Dermis blood vessel endothelial cell (primary cell): ENCODE data around the gene DEK. TPM values are rescaled to one million over a fixed set of nuclear protein-coding genes. Genes with fewer than 3 reads are reported as not detected.
"Not testable (repeated sequence)": the region's sequence is repeated elsewhere in the genome, so short reads cannot be mapped to it uniquely, and the experiment has no call there.

Experiments used
- DNase-seq: peaks from one replicate; pipeline ENCODE4 v3.0.0; 2010
- total RNA-seq: library from RNA; depleted of rRNA; stranded (reverse); fragments of >200 nt; gene quantifications from 2 replicates; pipeline ENCODE4 v1.2.3, GENCODE V29; 2014

Gene DEK, protein sequence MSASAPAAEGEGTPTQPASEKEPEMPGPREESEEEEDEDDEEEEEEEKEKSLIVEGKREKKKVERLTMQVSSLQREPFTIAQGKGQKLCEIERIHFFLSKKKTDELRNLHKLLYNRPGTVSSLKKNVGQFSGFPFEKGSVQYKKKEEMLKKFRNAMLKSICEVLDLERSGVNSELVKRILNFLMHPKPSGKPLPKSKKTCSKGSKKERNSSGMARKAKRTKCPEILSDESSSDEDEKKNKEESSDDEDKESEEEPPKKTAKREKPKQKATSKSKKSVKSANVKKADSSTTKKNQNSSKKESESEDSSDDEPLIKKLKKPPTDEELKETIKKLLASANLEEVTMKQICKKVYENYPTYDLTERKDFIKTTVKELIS
- 122 and 136 TPM in 2 replicates for total RNA-seq

DNA sequence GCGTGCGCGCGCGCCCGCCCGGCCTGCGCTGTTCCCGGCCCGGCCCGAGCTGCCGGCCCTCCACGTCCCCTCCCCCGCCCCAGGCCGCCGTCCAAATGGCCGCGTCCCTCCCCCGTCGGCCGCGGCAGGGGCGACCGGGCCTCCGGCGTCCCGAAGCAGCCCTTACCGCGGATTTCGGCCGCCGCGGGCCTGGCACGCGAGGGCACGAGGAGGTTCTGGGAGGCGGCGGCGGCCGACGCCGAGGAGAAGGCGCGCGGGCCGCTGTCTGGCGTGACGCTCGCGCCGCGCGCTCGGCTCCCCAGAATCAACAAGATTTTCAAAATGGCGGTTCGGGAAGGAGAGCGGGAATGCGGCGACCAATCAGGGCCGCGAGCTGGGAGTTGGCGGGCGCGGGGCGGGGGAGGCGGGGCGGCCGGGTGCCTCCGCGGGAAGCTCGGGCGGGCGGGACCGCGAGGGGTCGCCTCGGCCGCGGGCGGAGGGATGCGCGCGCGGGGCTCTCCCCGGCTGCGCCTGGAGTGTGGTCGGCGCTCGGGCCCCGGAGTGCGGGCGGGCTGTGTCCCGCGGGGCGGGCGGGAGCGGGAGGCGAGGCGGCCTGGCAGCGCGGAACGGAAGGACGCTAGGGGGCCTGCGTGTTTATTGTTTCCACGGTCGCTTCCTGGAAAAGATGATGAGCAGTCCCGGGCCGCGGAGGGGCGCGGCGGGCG lies at the start of gene DEK:
Gene DEK, minus strand, starts transcription at position 312 of the 704 bp plus-strand sequence. CDS start 543 bp downstream, outside the sequence.
- DNase-seq: peak; percentile 87

DNA sequence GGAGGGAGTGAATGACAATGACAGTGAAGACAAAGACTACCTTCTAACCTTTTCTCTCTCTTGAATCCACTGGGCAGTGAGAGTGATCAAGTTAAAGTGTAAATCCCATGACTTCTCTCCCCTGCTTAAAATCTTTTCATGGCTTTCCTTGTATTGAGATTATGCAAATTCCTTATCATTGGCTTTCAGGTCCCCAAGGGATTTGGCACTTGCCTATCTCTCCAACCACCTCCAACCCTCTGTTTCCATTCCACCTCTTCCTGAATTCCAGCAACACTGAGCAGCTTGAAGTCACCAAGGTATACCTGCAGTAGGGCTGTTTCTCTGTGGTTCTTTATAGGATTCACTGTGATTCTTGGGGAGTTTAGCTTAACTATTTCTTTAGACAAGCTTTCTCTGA lies 48.0 kb upstream of the DEK start:
- DNase-seq: no peak

DNA sequence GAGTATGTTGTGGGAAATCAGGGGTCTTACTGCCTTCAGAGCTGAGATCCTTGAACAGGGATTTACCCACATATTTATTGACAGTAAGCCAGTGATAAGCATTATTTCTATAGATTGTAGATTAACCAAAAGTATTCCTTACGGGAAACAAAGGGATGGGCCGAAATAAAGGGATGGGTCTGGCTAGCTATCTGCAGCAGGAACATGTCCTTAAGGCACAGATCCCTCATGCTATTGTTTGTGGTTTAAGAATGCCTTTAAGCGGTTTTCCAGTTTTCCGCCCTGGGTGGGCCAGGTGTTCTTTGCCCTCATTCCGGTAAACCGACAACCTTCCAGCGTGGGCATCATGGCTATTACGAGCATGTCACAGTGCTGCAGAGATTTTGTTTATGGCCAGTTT lies 45.7 kb upstream of the DEK start:
- DNase-seq: not testable (repeated sequence)

DNA sequence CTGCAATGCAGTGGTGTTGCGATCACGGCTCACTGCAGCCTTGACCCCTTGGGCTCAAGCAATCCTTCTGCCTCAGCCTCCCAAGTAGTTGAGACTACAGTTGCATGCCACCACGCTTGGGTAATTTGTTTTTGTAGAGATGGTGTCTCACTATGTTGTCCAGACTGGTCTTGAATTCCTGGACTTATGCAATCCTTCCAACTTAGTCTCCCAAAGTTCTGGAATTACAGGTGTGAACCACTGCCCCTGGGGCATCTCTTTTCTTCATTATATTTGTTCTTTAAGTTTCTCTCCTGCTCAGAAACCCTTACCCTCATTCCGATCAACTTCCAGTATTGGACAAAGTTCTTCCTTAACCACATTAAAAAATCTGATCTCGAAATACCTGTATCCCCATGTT lies 44.7 kb upstream of the DEK start:
- no peak for DNase-seq

DNA sequence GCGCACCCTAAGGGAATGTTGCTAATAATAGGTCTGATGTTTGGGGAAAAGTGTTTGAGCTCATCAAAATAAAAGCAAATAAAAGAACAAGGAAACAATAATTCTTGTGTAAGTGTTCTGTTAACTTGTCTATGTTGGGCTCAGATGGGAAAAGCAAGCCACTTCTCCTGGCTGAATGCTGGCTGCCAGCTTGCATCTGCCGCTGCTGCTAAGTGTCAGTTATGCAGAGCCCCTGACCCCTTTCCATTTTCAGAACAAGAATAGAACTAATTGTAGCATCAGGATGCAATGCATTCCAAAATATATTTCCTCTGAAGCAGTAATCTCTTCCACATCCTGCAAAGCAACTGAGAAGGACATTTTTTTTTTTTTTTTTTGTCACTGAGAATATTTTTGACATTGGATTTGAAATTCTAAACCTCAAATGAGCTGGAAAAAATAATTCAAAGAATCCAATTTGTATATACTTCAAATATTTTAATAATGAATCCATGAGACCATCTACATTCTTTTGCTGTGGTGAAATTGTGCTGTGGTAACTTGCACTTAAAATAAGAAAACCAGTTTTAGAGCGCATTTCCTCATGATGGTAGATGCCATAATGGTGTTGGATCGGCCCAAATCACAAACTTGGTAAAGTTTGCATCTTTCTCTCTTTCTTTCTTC lies 43.9 kb upstream of the DEK start:
- DNase-seq: no peak

DNA sequence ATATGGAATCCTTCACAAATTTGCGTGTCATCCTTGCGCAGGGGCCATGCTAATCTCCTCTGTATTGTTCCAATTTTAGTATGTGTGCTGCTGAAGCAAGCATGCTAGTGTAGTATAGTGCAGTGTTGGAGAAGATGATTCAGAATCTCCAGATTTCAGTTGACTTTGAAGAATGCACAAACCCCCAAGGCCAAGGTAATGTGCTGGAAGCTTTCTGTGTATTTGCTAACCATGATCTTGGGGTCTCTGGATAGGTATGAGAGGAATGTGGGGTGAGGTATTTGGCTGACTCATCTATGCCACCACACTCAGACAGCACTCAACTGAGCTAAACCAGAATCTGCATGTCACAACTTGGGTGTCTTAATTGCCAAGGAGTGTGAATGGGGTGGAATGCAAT lies 42.6 kb upstream of the DEK start:
- no peak for DNase-seq

DNA sequence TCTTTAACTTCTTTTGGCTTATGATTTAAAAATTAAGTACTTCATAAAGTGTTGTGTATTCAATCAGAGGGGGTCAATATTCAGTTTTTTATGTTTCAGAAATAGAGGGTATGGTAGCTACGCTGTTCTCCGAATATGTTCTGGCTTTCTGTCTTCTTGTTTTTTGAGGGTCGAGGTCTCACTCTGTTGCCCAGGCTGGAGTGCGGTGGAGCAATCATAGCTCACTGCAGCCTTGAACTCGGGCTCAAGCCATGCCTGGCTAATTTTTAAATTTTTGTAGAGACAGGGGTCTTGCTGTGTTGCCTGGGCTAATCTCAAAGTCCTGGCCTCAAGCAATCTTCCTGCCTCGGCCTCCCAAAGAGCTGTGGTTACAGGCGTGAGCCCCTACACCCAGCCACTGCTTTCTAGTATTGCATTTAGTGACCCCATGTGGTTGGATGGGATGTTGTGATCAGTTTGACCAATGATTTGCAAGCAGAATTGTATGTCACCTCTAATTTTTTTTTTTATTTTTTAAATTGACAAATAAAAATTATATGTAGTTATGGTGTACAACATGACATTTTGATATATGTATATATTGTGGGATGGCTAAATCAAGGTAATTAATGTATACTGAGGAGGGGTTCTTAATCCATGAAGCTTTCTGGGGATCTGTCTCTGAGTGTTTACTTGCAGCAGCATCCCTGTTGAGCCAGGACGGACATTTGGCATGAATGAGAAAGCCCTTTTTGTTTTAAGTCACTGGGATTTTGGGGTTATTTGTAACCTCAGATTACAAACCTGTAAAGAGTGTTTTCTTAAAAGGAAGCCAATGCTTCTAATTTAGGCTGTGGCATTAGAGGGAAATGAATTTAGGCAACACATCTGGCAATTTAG lies 38.5 kb upstream of the DEK start:
- peak; percentile 41 for DNase-seq

DNA sequence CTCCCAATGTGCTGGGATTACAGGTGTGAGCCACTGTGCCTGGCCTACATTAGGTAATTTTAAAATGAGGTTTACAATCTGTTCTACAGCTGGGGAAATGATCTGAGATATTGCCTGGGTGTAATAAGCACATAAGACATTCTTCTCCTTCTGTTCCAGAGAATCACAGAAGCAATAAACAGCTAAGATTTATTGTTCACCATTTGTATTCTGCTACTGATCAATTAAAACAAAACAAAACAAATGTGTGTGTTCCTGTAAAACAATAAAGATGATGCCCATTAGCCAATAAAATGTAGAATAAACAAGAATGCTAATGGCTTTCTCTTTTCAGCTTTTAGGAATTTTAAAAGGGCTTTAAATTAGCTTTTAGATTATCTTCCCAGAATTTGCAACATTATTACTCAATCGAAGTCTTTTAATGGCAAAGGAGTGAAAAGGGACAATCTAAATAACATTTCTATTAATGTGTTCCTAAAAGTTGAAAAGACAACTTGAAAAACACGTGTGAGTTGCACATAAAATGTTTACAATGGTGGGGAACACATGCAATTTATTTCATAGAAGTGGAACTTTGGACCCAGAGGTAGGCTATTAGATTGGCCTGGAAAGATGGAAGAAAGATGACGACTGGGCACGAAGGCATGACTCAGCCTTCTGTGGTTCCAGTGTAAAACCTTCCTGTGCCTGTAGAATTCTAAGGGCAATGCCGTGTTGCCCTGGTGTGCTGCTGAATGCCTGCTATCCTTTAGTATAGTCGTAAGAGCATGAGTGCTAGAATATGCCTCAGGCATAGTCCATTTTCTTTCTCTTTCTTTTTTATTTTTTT lies 29.0 kb upstream of the DEK start:
- no peak for DNase-seq

DNA sequence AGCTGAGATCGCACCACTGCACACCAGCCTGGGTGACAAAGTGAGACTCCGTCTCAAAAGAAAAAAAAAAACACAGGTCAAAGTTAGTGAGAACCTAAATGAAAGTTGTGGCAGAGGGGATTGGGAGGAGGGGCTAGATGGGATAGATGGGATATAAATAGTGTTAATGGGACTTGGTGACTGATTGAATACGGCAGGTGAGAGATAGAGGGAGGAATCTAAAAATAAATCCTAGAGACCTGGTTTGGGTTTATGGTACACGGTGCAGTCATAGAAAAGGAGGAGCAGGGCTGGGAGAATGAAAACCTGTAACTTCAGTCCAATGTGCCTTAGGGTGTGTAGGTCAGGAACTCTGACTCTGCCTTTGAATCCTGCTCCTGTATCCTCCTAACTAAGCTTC lies 25.0 kb upstream of the DEK start:
- no peak for DNase-seq

DNA sequence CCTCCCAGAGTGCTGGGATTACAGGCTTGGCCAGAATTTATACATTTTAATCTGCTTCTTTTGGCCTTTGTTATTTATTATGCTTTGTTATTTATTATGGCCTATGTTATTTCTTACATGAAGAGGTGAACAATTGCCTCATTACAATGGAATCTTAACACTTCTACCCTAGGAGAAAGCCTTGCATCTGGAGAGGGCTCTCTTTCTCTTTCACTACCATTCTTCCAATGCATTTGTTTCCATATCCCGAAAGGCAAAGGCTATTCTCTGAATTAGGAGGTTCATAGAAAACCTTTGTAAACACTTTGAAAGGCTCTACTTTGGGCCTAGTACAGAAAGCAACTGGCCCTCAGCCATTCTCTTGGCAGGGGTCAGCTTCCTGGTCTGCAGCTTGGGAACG lies 19.9 kb upstream of the DEK start:
- DNase-seq: no peak

DNA sequence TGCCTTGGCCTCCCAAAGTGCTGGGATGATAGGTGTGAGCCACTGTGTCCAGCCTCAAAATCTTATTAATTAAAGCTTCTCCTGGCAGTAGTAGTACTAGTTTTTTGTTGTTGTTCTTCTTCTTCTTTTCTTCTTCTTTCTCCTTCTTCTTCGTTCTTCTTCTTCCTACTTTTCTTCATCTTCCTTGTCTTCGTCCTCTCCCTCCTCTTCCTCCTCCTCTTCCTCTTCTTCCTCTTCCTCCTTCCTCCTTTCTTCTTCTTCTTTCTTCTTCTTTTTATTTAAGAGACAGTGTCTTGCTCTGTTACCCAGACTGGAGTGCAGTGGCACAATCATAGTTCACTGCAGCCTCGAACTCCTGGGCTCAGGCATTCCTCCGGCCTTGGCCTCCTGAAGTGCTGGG lies 17.2 kb upstream of the DEK start:
- DNase-seq: no peak

DNA sequence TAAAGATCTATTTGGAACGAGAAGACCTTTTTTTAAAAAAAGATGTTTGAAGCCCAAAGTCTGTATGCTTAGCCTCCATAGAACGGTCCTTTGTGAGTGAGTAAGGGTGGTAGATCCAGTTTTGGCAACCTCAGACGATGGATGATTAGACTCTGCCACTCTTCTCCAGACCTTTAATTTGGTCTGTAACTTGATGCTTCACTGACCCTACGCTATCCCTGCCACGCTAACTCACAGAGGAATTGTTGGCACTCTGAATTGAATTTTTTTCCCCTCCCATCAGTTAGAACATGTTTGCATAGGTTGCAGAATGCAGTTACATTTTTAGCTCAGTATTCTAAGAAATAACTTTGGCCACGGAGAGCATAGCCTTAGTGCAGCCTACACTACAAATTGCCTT lies 15.8 kb upstream of the DEK start:
- DNase-seq: no peak

DNA sequence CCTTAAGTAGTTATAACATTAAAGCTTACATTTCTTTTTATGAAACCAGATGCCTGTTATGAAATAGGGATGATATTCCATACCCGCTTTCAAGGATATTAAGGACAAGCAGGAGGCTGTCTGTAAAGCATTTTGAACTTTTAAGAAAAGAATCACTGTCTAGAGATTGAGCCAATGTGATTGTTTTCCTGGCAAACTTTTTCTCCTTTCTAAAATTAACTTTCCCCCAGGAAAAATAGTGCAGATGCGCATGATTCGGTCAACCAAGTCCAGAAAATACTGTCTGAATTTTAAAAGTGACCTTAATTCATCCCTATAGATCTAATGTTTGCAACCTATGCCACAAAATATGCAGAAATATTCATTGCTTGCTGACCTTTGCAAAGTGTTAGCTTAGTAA lies 15.1 kb upstream of the DEK start:
- no peak for DNase-seq

DNA sequence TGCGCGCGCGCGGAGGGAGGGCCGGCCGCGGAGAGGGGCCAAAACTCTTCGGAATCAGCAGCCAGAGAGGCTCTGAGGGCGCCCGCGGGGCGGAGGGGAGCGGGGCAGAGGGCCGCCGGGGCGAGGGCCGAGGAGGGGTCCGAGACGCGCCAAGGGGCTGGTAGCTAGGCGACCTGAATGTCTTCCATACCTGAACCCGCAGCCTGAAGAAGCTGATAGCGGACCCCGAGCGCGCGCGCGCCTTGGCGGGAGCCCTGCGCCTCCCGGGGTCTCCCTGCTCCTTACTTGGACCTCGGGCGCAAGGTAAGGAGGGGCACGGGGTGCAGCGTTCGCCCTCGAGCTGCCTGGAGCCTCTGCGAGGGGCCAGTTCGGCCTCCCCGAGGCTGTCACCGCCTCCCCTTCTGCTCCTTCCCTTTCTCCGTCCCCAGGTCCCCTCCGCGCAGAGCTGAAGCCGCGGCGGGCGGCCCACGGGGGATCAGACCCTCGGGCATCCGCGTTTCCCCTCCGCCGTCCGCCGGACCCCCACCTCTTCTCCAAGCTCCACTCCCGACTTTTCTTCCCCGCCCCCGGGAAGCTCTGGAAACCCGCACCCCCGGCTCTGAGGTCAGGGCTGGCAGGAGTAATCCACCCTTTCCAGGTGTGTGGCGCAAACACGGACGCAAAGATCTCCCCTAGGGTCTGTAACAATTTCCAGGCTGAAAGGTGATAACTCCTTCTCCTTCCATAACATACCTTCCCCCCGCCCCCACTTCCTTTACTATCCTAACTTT lies 13.1 kb upstream of the DEK start:
- no peak for DNase-seq

DNA sequence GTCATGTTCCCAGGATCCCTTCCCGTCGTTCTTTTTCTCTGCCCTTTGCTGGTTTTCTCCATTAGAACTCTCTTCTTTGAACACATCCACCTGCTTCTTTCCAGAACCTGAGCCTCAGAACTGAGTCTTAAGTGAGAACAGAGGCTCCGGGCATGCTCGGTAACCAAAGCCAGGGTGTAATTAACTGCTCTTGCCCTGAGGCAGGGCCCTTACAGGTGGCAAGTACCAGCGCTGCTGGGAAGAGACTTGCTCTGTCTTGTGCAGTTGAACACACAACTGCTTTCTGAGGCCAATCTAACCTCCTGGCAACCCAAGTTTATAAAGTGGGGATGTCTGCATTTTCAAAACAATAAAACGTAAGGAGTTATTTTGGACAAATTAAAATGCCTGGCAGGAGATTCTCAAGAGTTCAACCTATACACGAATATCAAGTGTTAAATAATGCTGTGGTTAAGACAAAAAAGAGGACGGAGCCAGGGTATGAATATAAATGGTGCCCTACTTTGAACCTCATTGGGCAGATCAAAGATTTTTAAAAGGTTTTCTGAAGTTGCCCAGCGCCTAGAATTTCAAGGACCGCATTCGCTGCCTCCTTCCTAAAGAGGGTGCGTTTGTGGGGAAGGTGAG lies 12.4 kb upstream of the DEK start:
- DNase-seq: no peak

DNA sequence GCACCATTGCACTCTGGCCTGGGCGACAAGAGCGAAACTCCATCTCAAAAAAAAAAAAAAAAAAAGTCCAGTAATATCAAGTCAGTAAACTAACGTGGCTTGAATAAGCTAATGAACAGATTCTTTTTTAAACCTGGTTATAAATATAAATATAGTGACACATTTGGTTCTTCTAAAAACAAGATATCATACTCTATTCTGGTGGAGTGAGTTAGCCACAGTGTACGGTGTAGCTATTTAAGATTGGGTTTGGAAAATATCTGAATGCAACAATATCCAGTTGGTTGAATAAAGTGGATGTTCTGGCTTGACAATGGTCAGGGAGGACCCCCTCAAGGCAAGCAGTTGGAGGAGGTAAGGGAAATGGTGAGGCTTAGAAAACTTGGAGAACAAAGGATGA lies 5.9 kb upstream of the DEK start:
- no peak for DNase-seq

DNA sequence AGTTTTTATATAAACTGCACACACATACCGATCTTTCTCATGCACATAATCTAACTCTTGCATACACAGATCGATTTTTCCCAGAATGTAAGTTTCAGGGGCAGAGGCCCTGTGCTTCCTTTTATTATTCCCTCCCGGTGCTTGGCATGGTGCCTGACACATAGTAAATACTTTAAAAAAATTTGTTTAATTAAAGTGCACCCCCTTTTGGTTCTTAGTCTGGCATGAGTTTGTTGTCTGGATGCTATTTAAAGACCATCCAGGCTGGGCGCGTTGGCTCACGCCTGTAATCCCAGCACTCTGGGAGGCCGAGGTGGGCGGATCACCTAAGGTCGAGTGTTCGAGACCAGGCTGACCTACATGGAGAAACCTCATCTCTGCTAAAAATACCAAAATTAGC lies 5.4 kb upstream of the DEK start:
- DNase-seq: no peak

DNA sequence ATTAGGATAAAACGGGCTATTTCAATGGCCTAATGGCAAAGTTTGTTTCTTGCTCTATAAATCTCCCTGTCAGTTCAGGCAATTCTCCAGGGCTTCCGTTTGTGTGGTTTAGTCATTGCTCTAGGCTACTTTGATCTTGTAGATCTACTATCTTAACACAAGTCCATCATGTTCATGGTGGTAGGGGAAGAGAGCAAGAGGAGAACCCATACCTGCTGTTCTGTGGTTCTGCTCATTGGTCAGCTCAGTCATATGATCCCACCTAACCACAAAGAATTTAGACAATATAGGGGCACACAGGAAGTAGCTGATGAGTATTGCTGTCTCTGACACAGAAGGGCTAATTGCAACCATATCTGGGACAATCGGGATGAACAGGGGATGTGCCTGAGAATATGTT lies 4.9 kb upstream of the DEK start:
- no peak for DNase-seq

DNA sequence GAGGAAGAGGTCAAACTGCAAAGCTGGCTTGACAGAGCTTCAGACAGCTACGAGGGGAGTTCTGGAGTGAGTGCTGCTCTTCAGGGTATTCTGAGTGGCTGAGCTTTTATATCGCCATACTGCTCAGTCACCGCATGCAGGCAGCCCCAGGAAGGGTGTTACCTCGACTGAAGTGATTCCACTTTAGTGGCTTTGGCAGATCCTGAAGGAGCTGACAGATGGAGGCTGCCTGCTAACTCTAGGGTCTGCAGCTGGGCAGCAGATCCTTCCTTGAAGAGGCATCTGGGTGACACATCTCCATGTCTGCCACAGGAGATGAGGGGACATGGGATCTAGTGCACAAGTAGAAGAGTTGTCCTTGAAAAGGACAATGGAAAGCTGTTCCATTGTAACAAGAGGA lies 3.7 kb upstream of the DEK start:
- no peak for DNase-seq

DNA sequence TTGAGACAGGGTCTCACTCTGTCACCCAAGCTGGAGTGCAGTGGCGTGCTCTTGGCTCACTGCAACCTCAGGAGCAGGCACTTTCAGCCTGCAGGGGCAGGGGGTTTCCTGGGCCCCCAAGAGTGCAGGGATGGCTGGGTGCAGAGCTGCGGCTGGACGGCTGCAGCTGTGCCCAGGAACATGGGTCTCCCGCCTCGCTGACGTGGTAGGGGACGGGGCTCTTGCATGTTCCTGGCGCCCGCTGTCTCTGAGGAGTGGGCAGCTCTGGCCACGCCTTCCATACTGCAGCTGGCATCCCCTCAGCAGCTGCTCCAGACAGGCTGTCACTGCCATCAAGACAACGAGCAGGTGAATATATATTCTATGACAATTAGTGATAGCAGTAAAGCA lies 2.2 kb upstream of the DEK start:
- no peak for DNase-seq
